Skin of body (tissue), 2 donors: ENCODE data around the gene IQCC. TPM values are rescaled to one million over a fixed set of nuclear protein-coding genes. Genes with fewer than 3 reads are reported as not detected.

Experiments
- DNase-seq: peaks from one replicate; lab custom pipeline; 2025; lab: John Stamatoyannopoulos, UW
- total RNA-seq: library from RNA; depleted of rRNA; stranded (reverse); fragments of >200 nt; gene quantifications from one replicate; pipeline ENCODE4 v1.2.3, GENCODE V29; 2014

Gene IQCC
- total RNA-seq, 1 donor from 2014 or later: 3.5 TPM

- no peak for DNase-seq
Measured at GRCh38 chr1:32195972-32196823, 9.3 kb upstream of the IQCC start.

- no peak for DNase-seq
Measured at GRCh38 chr1:32197074-32197473, 8.4 kb upstream of the IQCC start.

GRCh38 chr1:32197837-32198236 is 7.6 kb upstream of the IQCC start:
- DNase-seq: no peak

GRCh38 chr1:32198237-32199042 is 7.0 kb upstream of the IQCC start:
- no peak for DNase-seq

GRCh38 chr1:32199043-32199716 is 6.3 kb upstream of the IQCC start:
- DNase-seq: no peak

- DNase-seq: no peak
Measured at GRCh38 chr1:32199717-32200072, 5.8 kb upstream of the IQCC start.

- DNase-seq: peak; percentile 74
Measured at GRCh38 chr1:32200226-32201010, 5.1 kb upstream of the IQCC start, which contains the start of gene CCDC28B. CCDC28B (plus strand) TSS chr1:32200595; CDS start chr1:32201936, 1,341 bp downstream.

- DNase-seq: peak; percentile 46
Measured at GRCh38 chr1:32201011-32201855, 4.2 kb upstream of the IQCC start.

GRCh38 chr1:32204943-32205361 is 519 bp upstream of the IQCC start:
- no peak for DNase-seq

GRCh38 chr1:32208469-32208868 is 3.0 kb downstream of the IQCC start:
- DNase-seq: no peak

GRCh38 chr1:32208891-32209328 is 3.4 kb downstream of the IQCC start, which contains the start of gene DCDC2B:
DCDC2B (plus strand) TSS chr1:32209089; CDS start chr1:32209094, 5 bp downstream.
- DNase-seq: no peak

GRCh38 chr1:32215629-32216480 is 10.4 kb downstream of the IQCC start:
- no peak for DNase-seq

GRCh38 chr1:32216566-32216965 is 11.1 kb downstream of the IQCC start:
- DNase-seq: no peak

- peak; percentile 80 for DNase-seq
Measured at GRCh38 chr1:32219022-32219421, 13.6 kb downstream of the IQCC start.

- DNase-seq: no peak
Measured at GRCh38 chr1:32220746-32221580, 15.5 kb downstream of the IQCC start.

GRCh38 chr1:32221581-32221979 is 16.1 kb downstream of the IQCC start:
- no peak for DNase-seq

GRCh38 chr1:32221980-32222755 is 16.7 kb downstream of the IQCC start, which contains the start of the genes EIF3I and TMEM234:
EIF3I (plus strand) TSS chr1:32222407; CDS start chr1:32222442, 35 bp downstream.
TMEM234 (minus strand) TSS chr1:32222353; CDS start chr1:32222322, 31 bp downstream.
- peak; percentile 95 for DNase-seq
